HG02884 (cell line): Measurements from ENCODE around the gene KMT2E.

Experiments used
- ATAC-seq: cut with Tn5 transposase; IDR thresholded peaks from one replicate; pipeline ENCODE4 v1.9.1; 2021; ENCODE audit warnings: mild to moderate bottlenecking, moderate library complexity; ENCODE audit not compliant: unreplicated experiment

Gene KMT2E

DNA sequence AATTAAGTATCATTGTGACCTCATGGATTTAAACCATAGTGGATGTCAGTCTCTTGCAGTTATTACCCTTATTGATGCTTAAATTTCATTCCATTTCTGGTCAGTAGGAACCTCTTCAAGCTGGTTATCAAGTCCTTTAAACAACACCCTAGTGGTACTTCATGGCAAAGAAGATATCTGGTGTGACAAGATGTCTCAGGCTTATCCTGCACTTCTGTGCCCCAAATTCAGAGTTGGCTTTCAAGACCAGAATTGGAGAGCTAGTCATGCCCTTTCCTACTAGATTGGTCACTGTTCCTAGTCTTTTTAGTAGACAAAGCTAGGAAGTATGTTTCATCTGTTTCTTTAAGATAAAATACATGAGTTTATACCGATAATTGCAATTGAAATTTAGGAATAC, 54.9 kb downstream of the KMT2E start:
- no peak for ATAC-seq

DNA sequence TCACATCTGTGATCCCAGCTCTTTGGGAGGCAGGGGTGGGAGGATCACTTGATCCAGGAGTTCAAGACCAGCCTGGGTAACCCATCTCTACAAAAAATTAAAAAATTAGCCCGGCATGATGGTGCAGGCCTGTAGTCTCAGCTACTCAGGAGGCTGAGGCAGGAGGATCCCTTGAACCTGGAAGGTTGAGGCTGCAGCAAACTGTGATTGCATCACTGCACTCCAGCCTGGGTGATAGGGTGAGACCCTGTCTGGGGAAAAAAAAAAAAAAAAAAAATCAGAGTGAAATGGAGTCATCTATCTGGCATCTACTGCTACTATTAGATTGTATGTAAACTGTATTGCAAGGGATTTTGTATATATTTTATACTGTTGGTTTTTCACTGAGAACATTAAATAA, 59.1 kb downstream of the KMT2E start:
- no peak for ATAC-seq

DNA sequence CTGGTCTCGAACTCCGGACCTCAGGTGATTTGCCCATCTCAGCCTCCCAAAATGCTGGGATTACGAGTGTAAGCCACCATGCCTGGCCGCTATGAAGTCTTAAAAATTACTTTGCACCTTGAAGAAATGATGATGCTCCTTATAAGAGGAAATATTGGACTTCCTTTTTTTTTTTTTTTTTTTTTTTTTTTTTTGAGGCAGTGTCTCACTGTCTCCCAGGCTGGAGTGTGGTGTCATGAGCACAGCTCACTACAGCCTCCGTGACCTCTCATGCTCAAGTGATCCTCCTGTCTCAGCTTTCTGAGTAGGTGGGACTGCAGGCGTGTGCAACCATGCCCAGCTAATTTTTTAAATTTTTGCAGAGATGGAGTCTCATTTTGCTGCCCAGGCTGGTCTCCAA, 65.3 kb downstream of the KMT2E start:
- ATAC-seq = no peak

DNA sequence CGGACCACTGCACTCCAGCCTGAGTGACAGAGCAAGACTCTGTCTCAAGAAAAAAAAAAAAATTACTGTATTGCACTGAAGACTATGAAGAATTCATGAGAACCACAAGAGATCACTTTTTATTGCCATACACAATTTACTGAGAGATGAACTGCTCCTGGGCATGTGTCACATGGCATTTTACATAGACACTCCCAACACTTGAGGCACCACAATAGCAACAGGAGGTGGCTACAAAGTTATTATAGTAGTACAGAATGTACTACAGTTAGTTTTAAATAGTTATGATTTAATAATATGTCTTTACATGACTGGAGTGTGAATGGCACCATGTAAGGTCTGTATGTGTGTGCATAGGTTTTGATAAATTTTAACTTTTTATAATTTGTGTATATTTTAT, 70.6 kb downstream of the KMT2E start:
- ATAC-seq = no peak

DNA sequence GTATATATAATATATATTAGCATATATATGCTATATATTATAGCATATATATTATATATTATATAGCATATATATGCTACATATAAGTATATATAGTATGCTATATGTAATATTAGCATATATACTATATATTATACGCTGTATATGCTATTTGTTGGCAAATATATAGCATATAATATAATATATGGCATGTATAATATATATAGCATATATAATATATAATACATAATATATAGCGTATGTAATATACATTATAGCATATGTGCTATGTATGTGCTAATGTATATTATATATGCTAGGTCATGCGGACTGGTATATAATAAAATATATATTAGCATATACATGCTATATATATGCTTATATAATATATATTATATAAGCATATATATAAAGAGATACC, 72.8 kb downstream of the KMT2E start:
- ATAC-seq = no peak

DNA sequence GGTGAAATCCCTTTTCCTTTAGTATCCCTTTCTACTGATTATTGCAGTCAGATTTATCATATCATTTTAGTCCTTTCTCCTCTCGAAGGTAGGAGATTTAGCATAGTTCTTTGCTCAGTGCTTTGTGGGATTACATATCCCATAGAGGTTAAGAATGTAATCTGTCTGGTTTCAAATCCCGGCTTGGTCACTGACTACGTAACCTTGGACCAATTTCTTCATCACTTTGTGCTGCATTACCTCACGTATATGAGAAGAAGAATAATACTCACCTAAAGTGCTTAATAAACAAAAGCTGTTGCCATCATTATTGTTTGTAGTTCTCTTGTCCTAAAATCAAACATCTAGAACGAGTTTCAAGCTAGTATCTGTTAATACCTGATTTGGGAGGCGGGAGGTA, 74.0 kb downstream of the KMT2E start:
- no peak for ATAC-seq

DNA sequence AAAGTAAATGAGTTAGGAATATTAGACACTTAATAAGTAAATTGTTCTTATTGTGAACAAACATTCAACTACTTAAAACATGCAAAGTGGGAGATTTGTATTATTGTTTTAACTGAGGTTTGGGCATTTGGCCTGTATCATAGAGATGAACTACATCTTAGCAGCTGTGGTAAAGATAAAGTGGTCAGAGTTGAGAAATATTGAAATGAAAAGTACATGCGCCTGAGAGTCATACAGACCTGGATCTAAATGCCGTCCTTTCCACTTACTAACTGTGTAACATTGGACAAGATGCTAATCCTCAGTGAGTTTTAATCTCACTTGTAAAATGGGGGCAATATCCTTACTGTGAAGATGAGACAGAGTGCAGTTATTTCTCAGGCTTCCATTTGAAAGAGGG, 74.5 kb downstream of the KMT2E start:
- no peak for ATAC-seq

DNA sequence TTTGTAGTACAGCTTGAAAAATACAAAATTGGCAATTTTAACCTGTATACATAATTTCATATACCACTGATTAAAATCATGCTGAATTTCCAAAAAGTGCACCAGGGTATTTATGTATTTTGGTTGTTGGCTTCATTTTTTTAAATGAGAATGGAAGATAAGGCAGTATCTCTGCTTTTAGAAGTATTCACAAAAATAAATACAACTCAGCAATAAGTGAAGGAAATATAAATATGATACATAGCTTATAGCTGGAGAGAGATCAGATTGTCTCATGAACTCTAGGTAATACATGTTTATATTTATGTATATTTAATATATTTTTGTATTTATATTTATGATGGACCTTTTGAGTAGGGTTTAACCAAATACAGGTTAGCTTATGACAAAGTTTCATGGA, 81.0 kb downstream of the KMT2E start:
- ATAC-seq = no peak

DNA sequence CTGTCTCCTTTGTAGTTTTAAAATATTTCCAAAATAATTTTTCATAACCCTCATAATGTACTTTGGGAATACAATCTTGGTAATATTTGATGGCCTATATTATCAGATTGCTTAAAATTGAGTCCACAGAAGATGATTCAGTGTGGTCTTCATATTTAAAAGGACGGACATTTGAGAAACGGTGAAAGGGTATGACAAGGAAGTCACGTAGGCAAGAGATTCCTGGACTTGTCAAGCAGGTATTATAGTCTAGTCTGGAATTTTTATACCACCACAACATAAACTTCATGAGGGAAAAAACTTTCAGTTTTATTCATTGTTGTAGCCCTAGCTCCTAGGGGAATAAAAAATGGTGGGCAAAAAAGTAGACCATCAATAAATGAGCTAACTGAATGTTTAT, 82.3 kb downstream of the KMT2E start:
- no peak for ATAC-seq

DNA sequence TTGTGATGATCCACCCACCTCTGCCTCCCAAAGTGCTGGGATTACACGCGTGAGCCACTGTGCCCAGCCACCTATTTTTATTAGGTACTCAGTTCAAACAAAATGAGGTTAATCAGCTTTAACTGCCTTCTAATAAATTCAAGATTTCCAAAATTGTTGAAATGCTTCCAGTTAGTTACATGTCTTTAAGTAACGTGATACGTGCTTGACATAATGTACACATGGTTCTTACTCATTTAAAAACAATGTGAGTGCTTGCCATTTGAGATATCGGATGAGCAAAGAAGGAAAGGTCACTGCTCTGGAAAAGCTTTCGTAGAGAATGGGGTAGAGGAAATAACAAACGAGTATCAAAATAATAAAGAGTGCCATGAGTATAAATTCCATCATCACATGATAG, 83.6 kb downstream of the KMT2E start:
- ATAC-seq = no peak

DNA sequence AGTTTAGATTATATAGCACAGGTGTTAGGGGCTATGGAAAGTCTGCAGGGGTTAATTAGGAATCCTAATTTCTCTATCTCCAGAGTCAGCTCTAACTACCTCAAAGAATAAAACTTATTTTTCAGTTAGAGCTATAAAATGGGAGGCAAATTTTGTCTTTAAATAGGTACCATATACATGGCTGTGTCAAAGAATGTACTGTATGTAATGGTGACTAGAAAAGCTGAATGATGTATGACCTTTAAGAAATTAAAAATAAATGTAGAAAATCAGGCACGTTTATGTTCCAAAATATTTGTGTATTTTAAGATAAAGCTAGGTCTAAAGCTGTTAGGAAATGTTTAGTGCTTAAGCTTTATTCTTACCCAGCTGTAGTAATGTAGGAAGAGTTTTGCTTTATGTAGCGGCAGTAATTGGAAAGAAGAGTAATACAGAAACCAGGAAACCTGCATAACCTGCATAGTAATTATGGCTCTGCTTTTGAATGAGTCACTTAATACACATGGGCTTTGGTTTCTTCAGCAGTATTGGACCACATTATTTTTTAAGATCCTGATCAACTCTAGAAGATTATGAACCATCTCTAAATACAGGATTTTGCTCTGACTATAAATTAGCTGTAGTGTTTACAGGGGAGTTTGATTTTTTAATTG, 85.0 kb downstream of the KMT2E start:
- peak; percentile 79 for ATAC-seq

DNA sequence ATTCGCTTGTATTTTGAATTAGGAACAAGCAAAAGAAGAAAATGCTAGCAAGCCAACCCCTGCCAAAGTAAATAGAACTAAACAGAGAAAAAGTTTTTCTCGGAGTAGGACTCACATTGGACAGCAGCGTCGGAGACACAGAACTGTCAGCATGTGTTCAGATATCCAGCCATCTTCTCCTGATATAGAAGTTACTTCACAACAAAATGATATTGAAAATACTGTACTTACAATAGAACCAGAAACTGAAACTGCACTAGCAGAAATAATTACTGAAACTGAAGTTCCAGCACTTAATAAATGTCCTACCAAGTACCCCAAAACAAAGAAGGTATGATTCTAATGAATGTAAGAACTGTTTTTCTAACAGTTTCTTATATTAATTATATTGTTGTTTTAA, 87.9 kb downstream of the KMT2E start:
- ATAC-seq = no peak

DNA sequence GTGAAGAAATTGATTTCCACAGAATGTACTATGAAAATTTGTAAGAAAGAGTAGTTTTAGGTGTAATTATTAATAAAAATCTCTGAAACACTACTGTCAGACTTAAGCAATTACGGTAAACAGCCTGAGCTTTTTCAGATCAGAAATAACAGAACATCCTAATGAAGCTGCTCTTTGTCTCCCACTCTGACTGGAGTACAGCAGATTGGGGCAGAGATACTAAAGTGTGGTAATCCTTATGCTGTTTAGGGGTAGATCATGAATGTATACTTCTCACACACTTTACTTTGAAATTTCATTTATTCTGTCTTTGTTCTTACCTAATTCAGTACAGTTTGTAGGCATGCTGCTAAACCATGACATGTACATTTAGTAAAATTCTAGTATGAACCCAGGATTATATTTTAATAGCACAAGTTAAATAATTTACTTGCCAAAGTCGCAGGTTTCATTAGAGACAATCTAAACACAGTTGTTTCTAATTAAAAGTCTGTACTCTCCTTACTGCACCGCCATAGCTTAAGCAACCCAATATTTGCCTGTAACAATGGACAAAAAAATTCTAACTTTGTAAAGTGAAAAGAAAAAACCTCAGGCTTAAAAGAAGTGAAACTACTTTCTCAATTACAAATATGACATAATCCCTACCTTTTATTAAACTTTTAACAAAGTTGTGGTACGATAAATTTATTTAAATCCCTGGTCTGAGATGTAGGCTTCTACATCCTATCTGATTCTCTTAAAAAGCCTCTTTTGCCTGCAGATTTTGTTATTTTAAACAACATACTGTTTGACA, 88.8 kb downstream of the KMT2E start:
- ATAC-seq = no peak

DNA sequence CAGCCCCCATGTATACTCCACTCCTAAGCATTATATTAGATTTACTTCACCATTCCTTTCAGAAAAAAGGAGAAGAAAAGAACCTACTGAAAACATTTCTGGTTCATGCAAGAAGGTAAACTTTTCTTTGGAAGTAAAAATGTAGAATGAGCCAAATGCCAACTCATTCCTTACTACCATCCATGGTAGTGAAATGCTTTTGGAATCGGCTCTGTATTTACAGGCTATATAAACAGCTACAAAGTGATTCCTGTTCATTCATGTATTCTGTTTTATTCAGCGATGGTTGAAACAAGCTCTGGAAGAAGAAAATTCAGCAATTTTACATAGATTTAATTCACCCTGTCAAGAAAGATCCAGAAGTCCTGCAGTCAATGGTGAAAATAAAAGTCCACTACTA, 91.6 kb downstream of the KMT2E start:
- no peak for ATAC-seq

DNA sequence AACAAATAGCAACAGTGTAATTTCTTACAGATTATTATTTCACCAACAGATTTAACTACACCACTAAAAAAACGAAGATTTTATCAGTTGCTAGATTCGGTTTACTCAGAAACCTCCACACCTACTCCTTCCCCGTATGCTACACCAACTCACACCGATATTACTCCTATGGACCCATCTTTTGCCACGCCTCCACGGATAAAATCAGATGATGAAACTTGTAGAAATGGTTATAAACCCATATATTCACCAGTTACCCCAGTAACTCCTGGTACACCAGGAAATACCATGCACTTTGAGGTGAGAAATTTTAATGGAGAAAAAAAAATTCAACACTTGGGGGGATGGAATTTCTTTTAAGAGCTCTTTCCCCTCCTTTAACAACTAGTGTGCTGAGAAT, 92.5 kb downstream of the KMT2E start:
- ATAC-seq = no peak

DNA sequence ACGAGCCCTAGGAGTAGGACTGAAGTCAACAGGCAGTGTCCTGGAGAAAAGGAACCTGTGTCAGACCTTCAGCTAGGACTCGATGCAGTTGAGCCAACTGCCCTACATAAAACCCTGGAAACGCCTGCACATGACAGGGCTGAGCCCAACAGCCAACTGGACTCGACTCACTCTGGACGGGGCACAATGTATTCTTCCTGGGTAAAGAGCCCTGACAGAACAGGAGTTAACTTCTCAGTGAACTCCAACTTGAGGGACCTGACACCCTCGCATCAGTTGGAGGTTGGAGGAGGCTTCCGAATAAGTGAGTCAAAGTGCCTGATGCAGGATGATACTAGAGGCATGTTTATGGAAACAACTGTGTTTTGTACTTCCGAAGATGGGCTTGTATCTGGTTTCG, 93.5 kb downstream of the KMT2E start:
- no peak for ATAC-seq

DNA sequence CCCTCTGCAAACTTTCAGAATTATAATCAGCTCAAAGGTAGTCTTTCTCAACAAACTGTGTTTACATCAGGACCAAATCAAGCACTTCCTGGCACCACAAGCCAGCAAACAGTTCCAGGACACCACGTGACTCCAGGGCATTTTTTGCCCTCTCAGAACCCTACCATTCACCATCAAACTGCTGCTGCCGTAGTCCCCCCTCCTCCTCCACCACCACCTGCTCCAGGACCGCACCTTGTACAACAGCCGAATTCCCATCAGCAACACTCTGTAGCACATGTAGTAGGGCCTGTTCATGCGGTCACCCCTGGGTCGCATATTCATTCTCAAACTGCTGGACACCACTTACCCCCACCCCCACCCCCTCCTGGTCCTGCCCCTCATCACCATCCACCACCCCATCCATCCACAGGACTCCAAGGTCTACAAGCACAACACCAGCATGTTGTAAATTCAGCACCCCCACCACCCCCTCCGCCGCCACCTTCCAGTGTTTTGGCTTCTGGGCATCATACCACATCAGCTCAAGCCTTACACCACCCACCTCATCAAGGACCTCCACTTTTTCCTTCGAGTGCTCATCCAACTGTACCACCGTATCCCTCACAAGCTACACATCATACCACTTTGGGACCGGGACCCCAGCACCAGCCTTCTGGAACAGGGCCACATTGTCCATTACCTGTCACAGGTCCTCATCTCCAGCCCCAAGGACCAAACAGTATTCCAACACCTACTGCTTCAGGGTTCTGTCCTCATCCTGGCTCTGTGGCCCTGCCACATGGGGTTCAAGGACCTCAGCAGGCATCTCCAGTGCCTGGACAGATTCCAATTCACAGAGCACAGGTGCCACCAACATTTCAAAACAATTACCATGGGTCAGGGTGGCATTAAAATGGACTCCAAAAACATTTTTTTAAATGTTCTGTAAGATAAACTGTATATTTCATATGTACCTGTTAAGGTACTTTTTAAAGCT, 98.7 kb downstream of the KMT2E start:
- no peak for ATAC-seq

DNA sequence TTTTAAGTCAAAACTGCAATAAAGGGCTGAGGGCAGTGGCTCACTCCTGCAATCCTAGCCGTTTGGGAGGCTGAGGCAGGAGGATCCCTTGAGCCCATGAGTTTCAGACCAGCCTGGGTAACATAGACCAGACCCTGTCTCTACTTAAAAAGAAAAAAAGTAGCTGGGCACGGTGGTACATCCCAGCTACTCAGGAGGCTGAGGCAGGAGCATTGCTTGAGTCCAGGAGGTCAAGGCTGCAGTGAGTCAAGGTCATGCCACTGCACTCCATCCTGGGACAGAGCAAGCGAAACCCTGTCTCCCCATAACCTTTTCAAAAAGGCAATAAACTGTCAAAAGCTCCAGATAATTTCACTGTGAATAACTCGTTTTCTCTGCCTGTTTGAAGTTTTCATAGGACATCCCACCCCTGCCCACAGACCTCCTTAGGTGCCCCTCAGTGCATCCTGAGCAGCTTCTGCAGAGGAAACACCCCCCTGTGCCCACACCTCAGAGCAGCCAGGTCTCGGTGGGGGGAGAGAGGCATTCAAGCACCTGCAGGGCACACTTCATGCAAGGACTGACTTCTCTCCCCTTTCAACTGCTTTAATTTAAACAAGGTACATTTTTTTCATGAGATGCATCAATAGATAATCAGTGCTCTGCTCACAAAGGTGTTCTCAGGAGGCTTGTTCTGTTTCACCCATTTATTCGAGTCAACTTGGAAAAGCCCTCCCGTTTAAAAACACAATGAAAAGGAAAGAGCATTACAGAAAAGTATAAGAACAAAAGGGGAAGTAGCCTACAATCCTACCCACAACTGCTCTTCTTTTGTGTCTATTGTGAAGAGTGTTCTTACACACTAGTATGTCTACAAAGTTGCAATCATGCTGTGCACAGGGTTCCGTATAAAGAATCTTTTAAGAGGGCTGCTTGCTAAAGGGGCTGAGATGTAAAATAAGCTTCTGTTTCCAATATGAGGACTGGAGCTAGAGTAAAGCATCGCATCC, 104.9 kb downstream of the KMT2E start:
- no peak for ATAC-seq

DNA sequence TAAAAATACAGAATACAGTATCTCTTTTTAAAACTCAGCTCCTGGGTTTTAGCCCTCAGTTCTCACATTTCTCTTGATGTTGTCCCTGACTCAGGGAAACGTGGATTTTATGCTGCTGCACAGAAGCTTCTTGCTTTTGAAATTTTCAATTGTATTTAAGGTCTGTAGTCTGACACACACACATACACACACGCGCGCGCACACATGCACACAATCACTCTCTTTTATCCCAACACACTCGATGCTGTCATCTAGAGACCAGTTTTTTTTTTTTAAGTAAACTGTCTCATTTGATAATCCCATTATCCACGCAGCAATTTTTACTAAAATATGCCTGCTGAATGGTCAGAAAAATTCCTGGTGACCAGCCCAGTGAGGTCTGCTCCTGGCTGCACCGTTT, 108.6 kb downstream of the KMT2E start:
- ATAC-seq = no peak

DNA sequence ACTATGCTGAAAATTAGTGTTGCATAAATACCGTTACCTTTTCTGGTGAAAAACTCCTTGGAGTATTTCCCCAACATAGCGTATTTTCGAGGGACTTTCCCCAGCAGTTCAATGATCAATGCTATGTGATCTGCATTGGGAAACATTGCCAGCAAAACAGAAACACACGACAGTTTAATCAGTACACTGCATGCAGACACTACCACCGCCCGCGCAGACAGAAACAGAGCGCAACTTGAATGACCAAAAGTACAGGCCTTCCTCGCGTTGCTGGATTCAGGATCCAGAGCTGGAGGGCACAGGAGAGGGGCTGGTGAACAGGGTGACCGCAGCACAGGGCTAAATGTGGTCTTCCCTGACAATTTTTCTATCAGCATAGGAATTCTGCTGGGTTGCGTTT, 111.7 kb downstream of the KMT2E start:
- ATAC-seq = no peak
